Measurements from ENCODE around the gene TMPRSS11B. TPM values are rescaled to one million over a fixed set of nuclear protein-coding genes. Genes with fewer than 3 reads are reported as not detected.

The TMPRSS11B gene
- total and polyA plus RNA-seq, 12 donors, result 0.17 to 0.24 TPM; not detected in 10

GRCh38 chr4:68250151-68250930 is 4.8 kb upstream of the TMPRSS11B start:
- TF ChIP-seq, protein P1, sequence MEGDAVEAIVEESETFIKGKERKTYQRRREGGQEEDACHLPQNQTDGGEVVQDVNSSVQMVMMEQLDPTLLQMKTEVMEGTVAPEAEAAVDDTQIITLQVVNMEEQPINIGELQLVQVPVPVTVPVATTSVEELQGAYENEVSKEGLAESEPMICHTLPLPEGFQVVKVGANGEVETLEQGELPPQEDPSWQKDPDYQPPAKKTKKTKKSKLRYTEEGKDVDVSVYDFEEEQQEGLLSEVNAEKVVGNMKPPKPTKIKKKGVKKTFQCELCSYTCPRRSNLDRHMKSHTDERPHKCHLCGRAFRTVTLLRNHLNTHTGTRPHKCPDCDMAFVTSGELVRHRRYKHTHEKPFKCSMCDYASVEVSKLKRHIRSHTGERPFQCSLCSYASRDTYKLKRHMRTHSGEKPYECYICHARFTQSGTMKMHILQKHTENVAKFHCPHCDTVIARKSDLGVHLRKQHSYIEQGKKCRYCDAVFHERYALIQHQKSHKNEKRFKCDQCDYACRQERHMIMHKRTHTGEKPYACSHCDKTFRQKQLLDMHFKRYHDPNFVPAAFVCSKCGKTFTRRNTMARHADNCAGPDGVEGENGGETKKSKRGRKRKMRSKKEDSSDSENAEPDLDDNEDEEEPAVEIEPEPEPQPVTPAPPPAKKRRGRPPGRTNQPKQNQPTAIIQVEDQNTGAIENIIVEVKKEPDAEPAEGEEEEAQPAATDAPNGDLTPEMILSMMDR (IDR thresholded peaks at IDR 0.05), result no peak
- no peak for TF ChIP-seq POLR2A (IDR thresholded peaks at IDR 0.05)
- 57 to 71% (median 67%) methylated on average over 4 of the region's 4 CpGs for WGBS, 4 donors
- DNase-seq, result no peak
- Histone ChIP-seq H3K27ac (no peak overlapping the region), H3K9me3 (replicated peaks in 1 of 3) (no peaks in the 10 kb centered on the region), H3K27me3 (no peaks in the 10 kb centered on the region), H3K4me1 (replicated peaks in 1 of 2) (no peaks in the 10 kb centered on the region), H3K36me3 (replicated peaks in 1 of 2) (no peaks in the 10 kb centered on the region), H3K4me3 (no peak overlapping the region)
- intact Hi-C loops (cut with DNase I), result no loop called here

- H3K36me3 ChIP-seq (replicated peaks in 1 of 2), result no peaks in the 10 kb centered on the region
- no peaks in the 10 kb centered on the region for H3K4me1 ChIP-seq (replicated peaks in 1 of 2)
- intact Hi-C loops (cut with DNase I), result no loop called here
- no peak overlapping the region for H3K27ac ChIP-seq
- TF ChIP-seq, protein P1 (IDR thresholded peaks at IDR 0.05), result no peak
- no peak for TF ChIP-seq POLR2A (IDR thresholded peaks at IDR 0.05)
- no peaks in the 10 kb centered on the region for H3K27me3 ChIP-seq
- H3K9me3 ChIP-seq (replicated peaks in 1 of 3), result no peaks in the 10 kb centered on the region
- no peak overlapping the region for H3K4me3 ChIP-seq
- DNase-seq, result no peak
These were observed 3.9 kb upstream of the TMPRSS11B start for GRCh38 chr4:68249434-68249833.

DNA sequence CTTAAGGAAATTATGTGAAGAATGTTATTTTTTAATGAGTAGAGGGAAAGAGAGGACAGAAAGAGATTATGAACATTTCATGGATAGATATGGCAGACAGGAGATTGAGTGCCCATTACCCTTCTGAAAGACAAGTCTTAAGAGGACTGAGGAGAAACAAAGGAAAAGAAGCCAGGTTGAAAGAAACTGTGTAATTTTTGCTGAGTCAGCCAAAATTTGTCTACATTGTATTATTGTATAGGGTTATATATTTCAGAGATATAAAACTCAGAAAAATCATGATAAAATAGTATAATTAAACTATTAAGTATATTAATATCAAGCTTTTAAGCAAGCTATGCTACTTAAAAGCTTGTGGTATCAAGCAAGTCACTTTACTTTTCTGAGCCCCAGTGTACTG is 4.9 kb downstream of the TMPRSS11B start:
- H3K36me3 ChIP-seq (replicated peaks in 1 of 2), result no peaks in the 10 kb centered on the region
- TF ChIP-seq, protein P1 (IDR thresholded peaks at IDR 0.05), result no peak
- no peak for TF ChIP-seq POLR2A (IDR thresholded peaks at IDR 0.05)
- H3K27ac ChIP-seq, result no peak overlapping the region
- H3K4me3 ChIP-seq, result no peak overlapping the region
- no peaks in the 10 kb centered on the region for H3K27me3 ChIP-seq
- no peaks in the 10 kb centered on the region for H3K4me1 ChIP-seq (replicated peaks in 1 of 2)
- intact Hi-C loops (cut with DNase I), result no loop called here
- H3K9me3 ChIP-seq (replicated peaks in 1 of 3), result no peaks in the 10 kb centered on the region
- no peak for DNase-seq

DNA sequence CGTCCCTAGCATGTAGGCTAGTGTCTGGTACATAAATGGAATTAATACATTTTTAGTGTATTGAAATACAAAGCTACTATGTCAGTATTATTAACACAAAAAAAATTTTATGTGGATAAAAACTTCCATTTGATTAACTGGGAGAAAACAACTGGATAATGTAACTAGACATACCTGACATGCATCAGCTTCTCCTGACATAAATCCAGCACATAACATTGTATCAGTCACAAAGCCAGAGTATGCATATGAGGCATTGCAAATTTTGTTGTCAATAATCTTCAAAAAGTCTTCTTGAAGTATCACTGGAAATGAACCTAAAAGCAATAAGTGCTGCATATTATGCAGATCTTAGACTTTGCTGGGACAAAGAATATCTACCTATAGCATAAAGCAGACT is 16.9 kb downstream of the TMPRSS11B start:
- Histone ChIP-seq H3K27me3 (no peaks in the 10 kb centered on the region), H3K36me3 (replicated peaks in 1 of 2) (no peaks in the 10 kb centered on the region), H3K27ac (no peak overlapping the region), H3K4me3 (no peak overlapping the region), H3K4me1 (replicated peaks in 1 of 2) (no peaks in the 10 kb centered on the region), H3K9me3 (replicated peaks in 1 of 3) (no peaks in the 10 kb centered on the region)
- DNase-seq, result no peak
- WGBS, 4 donors, result 33 to 46% (median 40%) methylated on average over 1 of the region's 1 CpG
- TF ChIP-seq, protein P1 (IDR thresholded peaks at IDR 0.05), result no peak
- no peak for TF ChIP-seq POLR2A (IDR thresholded peaks at IDR 0.05)
- intact Hi-C loops (cut with DNase I), result no loop called here
